ENCODE measurements around the gene NRXN3. TPM values are rescaled to one million over a fixed set of nuclear protein-coding genes. Genes with fewer than 3 reads are reported as not detected.

Gene NRXN3
- total RNA-seq, 1 experiment from 2014 or later = not detected

DNA sequence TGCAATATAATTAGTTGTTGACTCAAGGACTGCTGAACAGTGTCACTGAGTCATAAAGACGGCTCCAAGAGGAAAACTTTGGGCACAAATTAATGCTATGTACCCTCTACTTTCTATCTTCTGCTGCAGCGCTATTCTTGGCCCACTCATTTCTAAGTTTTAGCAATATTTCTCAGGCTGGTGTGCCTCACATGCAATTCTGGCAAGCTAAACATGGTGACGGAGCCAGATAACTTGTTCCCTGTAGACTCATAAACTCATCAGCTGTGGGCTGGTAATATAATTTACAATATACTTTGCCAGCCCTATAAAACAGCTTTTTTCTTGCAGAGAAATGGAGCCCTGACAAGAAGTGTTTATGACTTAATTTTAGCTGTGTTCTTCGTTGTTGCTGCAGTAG is 615.1 kb downstream of the NRXN3 start:
- H3K9me2 ChIP-seq (ENCODE audit: insufficient read depth) = no peaks in the 10 kb centered on the region; the same call in 1 of the 2 replicates
- POLR2A ChIA-PET (ENCODE audit: unreplicated experiment) = no interaction called here
- H3K79me2 ChIP-seq (ENCODE audit: low read depth) = no peaks in the 10 kb centered on the region
- H3K27ac ChIP-seq = no peak overlapping the region
- no peaks in the 10 kb centered on the region for H4K20me1 ChIP-seq (ENCODE audit: insufficient read depth)
- H3K36me3 ChIP-seq (ENCODE audit: low read depth) = no peaks in the 10 kb centered on the region
- H2AFZ ChIP-seq = no peak overlapping the region
- BruUV-seq (replicated peaks) = no TSS peak
- H3K9me3 ChIP-seq (ENCODE audit: insufficient read depth, low read depth) = no peaks in the 10 kb centered on the region
- no peaks in the 10 kb centered on the region for H3F3A ChIP-seq (ENCODE audit: insufficient read depth, low read depth)
- H3K4me2 ChIP-seq = no peak overlapping the region
- H3K27me3 ChIP-seq (ENCODE audit: insufficient read depth, low read depth) = no peaks in the 10 kb centered on the region; the same call in 1 of the 2 replicates
- H3K4me1 ChIP-seq (replicated peaks; ENCODE audit: insufficient read depth) = no peaks in the 10 kb centered on the region
- intact Hi-C loops (cut with micrococcal nuclease; ENCODE audit: unreplicated experiment) = no loop called here
- CTCF ChIA-PET = no interaction called here
- TF ChIP-seq, protein P1, sequence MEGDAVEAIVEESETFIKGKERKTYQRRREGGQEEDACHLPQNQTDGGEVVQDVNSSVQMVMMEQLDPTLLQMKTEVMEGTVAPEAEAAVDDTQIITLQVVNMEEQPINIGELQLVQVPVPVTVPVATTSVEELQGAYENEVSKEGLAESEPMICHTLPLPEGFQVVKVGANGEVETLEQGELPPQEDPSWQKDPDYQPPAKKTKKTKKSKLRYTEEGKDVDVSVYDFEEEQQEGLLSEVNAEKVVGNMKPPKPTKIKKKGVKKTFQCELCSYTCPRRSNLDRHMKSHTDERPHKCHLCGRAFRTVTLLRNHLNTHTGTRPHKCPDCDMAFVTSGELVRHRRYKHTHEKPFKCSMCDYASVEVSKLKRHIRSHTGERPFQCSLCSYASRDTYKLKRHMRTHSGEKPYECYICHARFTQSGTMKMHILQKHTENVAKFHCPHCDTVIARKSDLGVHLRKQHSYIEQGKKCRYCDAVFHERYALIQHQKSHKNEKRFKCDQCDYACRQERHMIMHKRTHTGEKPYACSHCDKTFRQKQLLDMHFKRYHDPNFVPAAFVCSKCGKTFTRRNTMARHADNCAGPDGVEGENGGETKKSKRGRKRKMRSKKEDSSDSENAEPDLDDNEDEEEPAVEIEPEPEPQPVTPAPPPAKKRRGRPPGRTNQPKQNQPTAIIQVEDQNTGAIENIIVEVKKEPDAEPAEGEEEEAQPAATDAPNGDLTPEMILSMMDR (conservative IDR thresholded peaks at IDR 0.05) = no peak
- DNase-seq = no peak
- no peak overlapping the region for H3K4me3 ChIP-seq

DNA sequence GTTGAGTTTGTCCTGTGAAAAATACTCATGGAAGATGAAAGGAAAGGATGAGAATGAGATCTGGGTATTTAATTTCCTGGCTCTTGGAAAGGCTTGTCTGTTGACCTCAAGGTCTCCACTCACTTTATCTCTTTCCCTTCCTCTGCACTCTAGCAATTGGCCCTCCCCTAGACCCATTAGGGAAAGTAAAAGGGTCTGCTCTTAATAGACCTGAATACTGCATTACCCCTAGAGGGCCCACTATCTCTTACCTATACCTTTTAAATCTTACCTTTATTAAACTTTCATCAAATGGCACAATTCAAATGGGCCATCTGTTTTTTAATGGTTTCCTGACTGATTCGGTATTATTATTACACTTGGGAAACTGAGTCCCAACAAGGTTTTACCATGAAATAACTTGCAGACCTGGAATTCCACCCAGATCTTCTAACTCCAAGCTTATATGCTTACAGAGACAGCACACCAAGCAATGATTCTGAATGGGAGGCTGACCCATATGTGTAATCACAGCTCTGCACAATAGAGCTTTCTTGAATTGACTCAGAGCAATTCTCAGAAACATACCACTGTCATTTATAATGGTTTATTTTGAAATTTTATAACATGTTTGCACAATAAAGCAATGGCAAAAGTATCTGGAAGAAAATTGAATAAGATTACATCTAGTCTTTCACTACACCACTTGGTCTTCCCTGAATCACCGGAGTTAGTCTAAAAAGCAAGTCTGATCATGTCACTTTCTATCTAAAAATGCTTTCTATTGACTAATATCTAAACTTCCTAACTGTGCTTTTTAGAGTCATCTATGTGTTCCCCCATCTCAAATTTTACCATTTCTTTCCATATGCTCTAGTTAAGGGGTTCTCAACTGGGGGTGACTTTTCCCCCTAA is 618.5 kb downstream of the NRXN3 start:
- no peaks in the 10 kb centered on the region for H3K79me2 ChIP-seq (ENCODE audit: low read depth)
- CTCF ChIA-PET = no interaction called here
- no peaks in the 10 kb centered on the region for H3K9me3 ChIP-seq (ENCODE audit: insufficient read depth, low read depth)
- H3F3A ChIP-seq (ENCODE audit: insufficient read depth, low read depth) = no peaks in the 10 kb centered on the region
- intact Hi-C loops (cut with micrococcal nuclease; ENCODE audit: unreplicated experiment) = no loop called here
- no peaks in the 10 kb centered on the region for H3K9me2 ChIP-seq (ENCODE audit: insufficient read depth)
- no TSS peak for BruUV-seq (replicated peaks)
- POLR2A ChIA-PET (ENCODE audit: unreplicated experiment) = no interaction called here
- no peak overlapping the region for H2AFZ ChIP-seq
- no peak for DNase-seq
- TF ChIP-seq EZH2 (IDR thresholded peaks at IDR 0.05; ENCODE audit: low read depth) = no peak
- TF ChIP-seq, protein P1 (conservative IDR thresholded peaks at IDR 0.05) = no peak
- H3K4me1 ChIP-seq (replicated peaks; ENCODE audit: insufficient read depth) = no peaks in the 10 kb centered on the region
- no peak overlapping the region for H3K27ac ChIP-seq
- no peak overlapping the region for H3K4me3 ChIP-seq
- no peak overlapping the region for H3K4me2 ChIP-seq
- no peaks in the 10 kb centered on the region for H3K36me3 ChIP-seq (ENCODE audit: low read depth)
- no peaks in the 10 kb centered on the region for H3K27me3 ChIP-seq (ENCODE audit: insufficient read depth, low read depth)
- H4K20me1 ChIP-seq (ENCODE audit: insufficient read depth) = no peaks in the 10 kb centered on the region

DNA sequence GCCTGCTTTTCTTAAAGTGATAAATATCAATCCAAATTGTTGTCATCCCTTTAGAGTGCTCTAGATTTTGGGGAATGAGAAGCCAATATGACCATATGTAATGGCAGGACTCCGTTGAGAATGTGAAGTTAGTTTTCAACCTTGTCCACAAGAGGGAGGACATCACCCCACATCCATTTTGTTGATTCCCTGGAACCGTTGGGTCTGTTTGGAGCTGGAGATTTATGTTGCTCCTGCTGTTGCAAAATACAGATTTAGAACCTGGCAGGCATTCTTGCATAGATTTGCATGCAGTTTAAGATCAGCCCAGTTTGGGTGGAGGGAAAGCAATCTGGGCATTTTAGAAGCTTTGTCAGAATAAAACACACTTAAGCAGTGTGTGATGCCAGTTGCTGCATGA is 620.1 kb downstream of the NRXN3 start:
- no peaks in the 10 kb centered on the region for H3K79me2 ChIP-seq (ENCODE audit: low read depth)
- CTCF ChIA-PET = no interaction called here

More for the DNA sequence above, 620.1 kb downstream of the NRXN3 start:
- no peaks in the 10 kb centered on the region for H3K36me3 ChIP-seq (ENCODE audit: low read depth)
- H3K4me1 ChIP-seq (replicated peaks; ENCODE audit: insufficient read depth) = no peaks in the 10 kb centered on the region
- H3K27me3 ChIP-seq (ENCODE audit: insufficient read depth, low read depth) = no peaks in the 10 kb centered on the region
- H3K4me3 ChIP-seq = no peak overlapping the region
- no peaks in the 10 kb centered on the region for H3K9me3 ChIP-seq (ENCODE audit: insufficient read depth, low read depth)
- no peaks in the 10 kb centered on the region for H3F3A ChIP-seq (ENCODE audit: insufficient read depth, low read depth)
- H4K20me1 ChIP-seq (ENCODE audit: insufficient read depth) = no peaks in the 10 kb centered on the region
- H3K4me2 ChIP-seq = no peak overlapping the region
- BruUV-seq (replicated peaks) = no TSS peak
- POLR2A ChIA-PET (ENCODE audit: unreplicated experiment) = no interaction called here
- DNase-seq = no peak
- H3K27ac ChIP-seq = no peak overlapping the region
- H2AFZ ChIP-seq = no peak overlapping the region
- TF ChIP-seq, protein P1 (conservative IDR thresholded peaks at IDR 0.05) = no peak
- no peak for TF ChIP-seq EZH2 (IDR thresholded peaks at IDR 0.05; ENCODE audit: low read depth)
- H3K9me2 ChIP-seq (ENCODE audit: insufficient read depth) = no peaks in the 10 kb centered on the region
- intact Hi-C loops (cut with micrococcal nuclease; ENCODE audit: unreplicated experiment) = no loop called here

Measured in PC-9 (cell line).